Measurements from ENCODE around the gene TC2N.
"Not testable (repeated sequence)": the region's sequence is repeated elsewhere in the genome, so short reads cannot be mapped to it uniquely, and the experiment has no call there.

Gene TC2N

GRCh38 chr14:91770185-91770584, 97.2 kb downstream of the TC2N start:
- in situ Hi-C loops (cut with MboI; ENCODE audit: low sequenced_read_pairs), result no loop called here

GRCh38 chr14:91755570-91756295, 111.6 kb downstream of the TC2N start:
- in situ Hi-C loops (cut with MboI; ENCODE audit: low sequenced_read_pairs), result no loop called here

GRCh38 chr14:91754819-91755218, 112.5 kb downstream of the TC2N start:
- in situ Hi-C loops (cut with MboI; ENCODE audit: low sequenced_read_pairs), result no loop called here

- in situ Hi-C loops (cut with MboI; ENCODE audit: low sequenced_read_pairs), result no loop called here
These were observed 113.2 kb downstream of the TC2N start for GRCh38 chr14:91754185-91754584.

GRCh38 chr14:91753501-91754128, 113.7 kb downstream of the TC2N start:
- in situ Hi-C loops (cut with MboI; ENCODE audit: low sequenced_read_pairs), result no loop called here

GRCh38 chr14:91752961-91753360, 114.4 kb downstream of the TC2N start:
- in situ Hi-C loops (cut with MboI; ENCODE audit: low sequenced_read_pairs), result no loop called here

- in situ Hi-C loops (cut with MboI; ENCODE audit: low sequenced_read_pairs), result no loop called here
These were observed 115.6 kb downstream of the TC2N start for GRCh38 chr14:91751719-91752118.

- in situ Hi-C loops (cut with MboI; ENCODE audit: low sequenced_read_pairs), result no loop called here
These were observed 116.6 kb downstream of the TC2N start for GRCh38 chr14:91750634-91751198.

GRCh38 chr14:91749868-91750267, 117.5 kb downstream of the TC2N start:
- in situ Hi-C loops (cut with MboI; ENCODE audit: low sequenced_read_pairs), result no loop called here

GRCh38 chr14:91748049-91748448, 119.3 kb downstream of the TC2N start:
- in situ Hi-C loops (cut with MboI; ENCODE audit: low sequenced_read_pairs), result no loop called here

GRCh38 chr14:91745344-91745743, 122.0 kb downstream of the TC2N start:
- in situ Hi-C loops (cut with MboI; ENCODE audit: low sequenced_read_pairs), result no loop called here

GRCh38 chr14:91744068-91744480, 123.3 kb downstream of the TC2N start:
- in situ Hi-C loops (cut with MboI; ENCODE audit: low sequenced_read_pairs), result no loop called here

- in situ Hi-C loops (cut with MboI; ENCODE audit: low sequenced_read_pairs), result no loop called here
These were observed 124.1 kb downstream of the TC2N start for GRCh38 chr14:91743305-91743653.

- in situ Hi-C loops (cut with MboI; ENCODE audit: low sequenced_read_pairs), result no loop called here
These were observed 124.6 kb downstream of the TC2N start for GRCh38 chr14:91742621-91743304.

- in situ Hi-C loops (cut with MboI; ENCODE audit: low sequenced_read_pairs), result not testable (repeated sequence)
These were observed 127.5 kb downstream of the TC2N start for GRCh38 chr14:91739867-91740266.

- in situ Hi-C loops (cut with MboI; ENCODE audit: low sequenced_read_pairs), result no loop called here
These were observed 129.7 kb downstream of the TC2N start for GRCh38 chr14:91737619-91738018.

- in situ Hi-C loops (cut with MboI; ENCODE audit: low sequenced_read_pairs), result no loop called here
These were observed 134.4 kb downstream of the TC2N start for GRCh38 chr14:91732859-91733477.

GRCh38 chr14:91732439-91732838, 134.9 kb downstream of the TC2N start:
- in situ Hi-C loops (cut with MboI; ENCODE audit: low sequenced_read_pairs), result no loop called here

GRCh38 chr14:91731986-91732385, 135.3 kb downstream of the TC2N start, which contains the start of gene CATSPERB:
CATSPERB (minus strand) TSS chr14:91732086; CDS start chr14:91729479, 2,607 bp downstream.
- in situ Hi-C loops (cut with MboI; ENCODE audit: low sequenced_read_pairs), result no loop called here

- in situ Hi-C loops (cut with MboI; ENCODE audit: low sequenced_read_pairs), result no loop called here
These were observed 136.3 kb downstream of the TC2N start for GRCh38 chr14:91731018-91731417.

- in situ Hi-C loops (cut with MboI; ENCODE audit: low sequenced_read_pairs), result no loop called here
These were observed 137.6 kb downstream of the TC2N start for GRCh38 chr14:91729756-91730155.
